ENCODE measurements around the gene IQSEC1.

IQSEC1 gene

GRCh38 chr3:12960497-12960896 is 112.7 kb downstream of the IQSEC1 start:
- DNase-seq = no peak
- H3K14ac ChIP-seq (ENCODE audit: low read length in 2 of 2) = no peak overlapping the region
- no peak overlapping the region for H4K91ac ChIP-seq (ENCODE audit: low read length)
- H4K8ac ChIP-seq (ENCODE audit: low read length) = no peak overlapping the region
- H3K4me3 ChIP-seq (ENCODE audit: insufficient read depth in 1 of 2, low read depth in 1 of 2, low read length in 2 of 2) = no peak overlapping the region
- 97% methylated on average over 3 of the region's 3 CpGs for WGBS
- H2BK12ac ChIP-seq (ENCODE audit: low read length in 2 of 2) = no peak overlapping the region
- H3K79me1 ChIP-seq (replicated peaks; ENCODE audit: low read length, poor library complexity, severe bottlenecking) = peaks cover 77% of the 10 kb centered on the region
- H2AK5ac ChIP-seq (ENCODE audit: low read length, severe bottlenecking) = no peak overlapping the region
- no peaks in the 10 kb centered on the region for H3K9me3 ChIP-seq (ENCODE audit: control insufficient read depth, low read length)
- H2BK5ac ChIP-seq (ENCODE audit: low read depth, low read length, poor library complexity, severe bottlenecking) = no peak overlapping the region
- no peak overlapping the region for H3K4ac ChIP-seq (ENCODE audit: low read depth in 1 of 2, low read length in 2 of 2)
- no peak overlapping the region for H3K4me2 ChIP-seq (ENCODE audit: low read length, poor library complexity, severe bottlenecking)
- no peak overlapping the region for H3K18ac ChIP-seq (ENCODE audit: low read depth in 1 of 2, low read length in 2 of 2)
- no peak overlapping the region for H2BK120ac ChIP-seq (ENCODE audit: low read depth, low read length)
- H2BK15ac ChIP-seq (ENCODE audit: low read depth, poor library complexity, severe bottlenecking) = no peak overlapping the region
- H3K23ac ChIP-seq (ENCODE audit: low read length in 2 of 2) = no peak overlapping the region
- H3K9ac ChIP-seq (ENCODE audit: low read length) = no peak overlapping the region
- H3K27me3 ChIP-seq (ENCODE audit: control insufficient read depth in 1 of 2, insufficient read depth in 1 of 2, low read length in 2 of 2) = no peaks in the 10 kb centered on the region
- no peak overlapping the region for H2AFZ ChIP-seq (ENCODE audit: low read depth, low read length)
- H3K27ac ChIP-seq (ENCODE audit: low read length, poor library complexity, severe bottlenecking) = no peak overlapping the region
- H3K4me1 ChIP-seq (ENCODE audit: control insufficient read depth, insufficient read depth, low read depth, low read length) = peaks cover 12% of the 10 kb centered on the region
- H3K36me3 ChIP-seq (ENCODE audit: control insufficient read depth in 1 of 2, insufficient read depth in 2 of 2, low read depth in 1 of 2, low read length in 2 of 2) = peaks cover 0 to 33% of the 10 kb centered on the region in 2 experiments

- Histone ChIP-seq H3K9ac (ENCODE audit: low read length) (no peak overlapping the region), H3K27ac (ENCODE audit: low read length, poor library complexity, severe bottlenecking) (no peak overlapping the region), H3K27me3 (ENCODE audit: control insufficient read depth in 1 of 2, insufficient read depth in 1 of 2, low read length in 2 of 2) (no peaks in the 10 kb centered on the region), H3K18ac (ENCODE audit: low read depth in 1 of 2, low read length in 2 of 2) (no peak overlapping the region), H2AK5ac (ENCODE audit: low read length, severe bottlenecking) (no peak overlapping the region), H3K4me3 (ENCODE audit: insufficient read depth in 1 of 2, low read depth in 1 of 2, low read length in 2 of 2) (no peak overlapping the region), H4K91ac (ENCODE audit: low read length) (no peak overlapping the region), H3K4me2 (ENCODE audit: low read length, poor library complexity, severe bottlenecking) (no peak overlapping the region), H2AFZ (ENCODE audit: low read depth, low read length) (no peak overlapping the region), H3K14ac (ENCODE audit: low read length in 2 of 2) (no peak overlapping the region), H3K4ac (ENCODE audit: low read depth in 1 of 2, low read length in 2 of 2) (no peak overlapping the region), H3K9me3 (ENCODE audit: control insufficient read depth, low read length) (no peaks in the 10 kb centered on the region), H2BK5ac (ENCODE audit: low read depth, low read length, poor library complexity, severe bottlenecking) (no peak overlapping the region), H2BK12ac (ENCODE audit: low read length in 2 of 2) (no peak overlapping the region), H3K79me1 (replicated peaks; ENCODE audit: low read length, poor library complexity, severe bottlenecking) (peaks cover 72% of the 10 kb centered on the region), H2BK15ac (ENCODE audit: low read depth, poor library complexity, severe bottlenecking) (no peak overlapping the region), H3K23ac (ENCODE audit: low read length in 2 of 2) (no peak overlapping the region), H3K36me3 (ENCODE audit: control insufficient read depth in 1 of 2, insufficient read depth in 2 of 2, low read depth in 1 of 2, low read length in 2 of 2) (peaks cover 0 to 30% of the 10 kb centered on the region in 2 experiments), H3K4me1 (ENCODE audit: control insufficient read depth, insufficient read depth, low read depth, low read length) (peaks cover 17% of the 10 kb centered on the region), H2BK120ac (ENCODE audit: low read depth, low read length) (no peak overlapping the region), H4K8ac (ENCODE audit: low read length) (no peak overlapping the region)
- WGBS = 79% methylated on average over 15 of the region's 15 CpGs
- DNase-seq = no peak
Measured at GRCh38 chr3:12959838-12960378, 113.3 kb downstream of the IQSEC1 start.

DNA sequence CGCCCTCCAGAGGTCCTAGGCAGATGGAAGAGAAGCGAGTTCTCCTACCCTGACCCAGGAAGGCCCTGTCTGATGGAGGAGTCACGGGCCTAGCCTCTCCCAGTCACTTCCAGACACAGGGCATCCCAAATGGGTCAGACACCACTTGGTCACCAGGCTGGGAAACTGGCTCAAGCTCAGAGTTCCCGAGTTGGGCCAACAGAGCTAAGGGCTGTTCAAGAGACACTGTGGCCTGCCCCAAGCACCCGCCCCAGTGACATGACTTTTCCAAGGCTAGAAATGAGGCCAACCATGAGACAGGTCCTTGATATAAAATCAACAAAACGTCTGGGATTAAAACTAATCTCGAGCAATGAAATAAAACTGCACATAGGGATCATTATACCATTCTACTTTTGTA is 113.8 kb downstream of the IQSEC1 start:
- Histone ChIP-seq H2AFZ (ENCODE audit: low read depth, low read length) (no peak overlapping the region), H2BK5ac (ENCODE audit: low read depth, low read length, poor library complexity, severe bottlenecking) (no peak overlapping the region), H3K9me3 (ENCODE audit: control insufficient read depth, low read length) (no peaks in the 10 kb centered on the region), H2BK12ac (ENCODE audit: low read length in 2 of 2) (no peak overlapping the region), H3K18ac (ENCODE audit: low read depth in 1 of 2, low read length in 2 of 2) (no peak overlapping the region), H3K23ac (ENCODE audit: low read length in 2 of 2) (no peak overlapping the region), H3K27me3 (ENCODE audit: control insufficient read depth in 1 of 2, insufficient read depth in 1 of 2, low read length in 2 of 2) (no peaks in the 10 kb centered on the region), H3K14ac (ENCODE audit: low read length in 2 of 2) (no peak overlapping the region), H2BK15ac (ENCODE audit: low read depth, poor library complexity, severe bottlenecking) (no peak overlapping the region), H3K9ac (ENCODE audit: low read length) (no peak overlapping the region), H4K91ac (ENCODE audit: low read length) (no peak overlapping the region), H2BK120ac (ENCODE audit: low read depth, low read length) (no peak overlapping the region), H3K4me3 (ENCODE audit: insufficient read depth in 1 of 2, low read depth in 1 of 2, low read length in 2 of 2) (no peak overlapping the region), H3K4me2 (ENCODE audit: low read length, poor library complexity, severe bottlenecking) (no peak overlapping the region), H3K4me1 (ENCODE audit: control insufficient read depth, insufficient read depth, low read depth, low read length) (peaks cover 19% of the 10 kb centered on the region), H3K4ac (ENCODE audit: low read depth in 1 of 2, low read length in 2 of 2) (no peak overlapping the region), H3K27ac (ENCODE audit: low read length, poor library complexity, severe bottlenecking) (no peak overlapping the region), H3K79me1 (replicated peaks; ENCODE audit: low read length, poor library complexity, severe bottlenecking) (peaks cover 73% of the 10 kb centered on the region), H2AK5ac (ENCODE audit: low read length, severe bottlenecking) (no peak overlapping the region), H4K8ac (ENCODE audit: low read length) (no peak overlapping the region), H3K36me3 (ENCODE audit: control insufficient read depth in 1 of 2, insufficient read depth in 2 of 2, low read depth in 1 of 2, low read length in 2 of 2) (peaks cover 0 to 30% of the 10 kb centered on the region in 2 experiments)
- no peak for DNase-seq
- 89% methylated on average over 7 of the region's 7 CpGs for WGBS

DNA sequence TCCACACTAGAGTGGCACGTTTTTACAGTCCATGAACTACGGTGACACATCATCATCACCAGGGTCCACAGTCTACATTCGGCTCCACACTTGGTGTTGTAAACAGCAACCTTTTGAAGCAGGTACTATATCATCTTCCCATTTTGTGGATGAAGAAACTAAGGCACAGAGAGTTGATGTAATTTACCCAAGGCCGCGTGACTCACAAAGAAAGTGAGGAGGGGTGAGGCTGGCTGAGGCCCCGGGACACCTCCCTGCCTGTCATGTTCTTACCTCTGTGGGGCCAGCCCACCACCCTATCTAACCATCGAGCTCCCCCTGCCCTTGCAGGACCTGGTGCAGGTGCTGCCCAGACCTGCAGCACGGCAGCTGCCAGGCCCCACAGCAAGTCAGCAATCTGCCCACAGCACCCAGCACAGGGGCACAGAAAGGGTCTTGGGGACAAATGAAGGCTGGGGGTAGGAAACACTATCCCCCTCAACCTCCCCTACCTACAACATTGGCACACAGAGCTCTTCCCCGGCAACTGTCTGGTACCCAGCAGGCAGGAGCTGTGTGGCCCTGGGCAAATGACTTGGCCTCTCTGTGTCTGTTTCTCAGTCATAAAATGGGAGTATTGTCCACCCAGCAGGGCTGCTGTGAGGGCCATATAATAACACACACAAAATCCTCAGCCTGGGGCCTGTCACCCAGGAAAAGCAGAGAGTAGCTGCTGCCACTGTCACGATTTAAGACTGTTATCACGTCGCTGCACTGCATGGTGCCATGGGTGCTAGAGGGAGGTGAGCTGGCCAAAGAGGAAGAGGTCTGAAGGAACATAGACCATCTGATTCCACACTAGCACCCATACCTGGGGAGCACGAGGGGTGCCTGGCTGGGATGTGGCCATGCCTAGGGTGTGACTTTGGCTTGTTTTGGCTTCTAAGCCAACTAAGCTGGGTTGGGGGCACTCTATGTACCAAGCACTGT is 115.1 kb downstream of the IQSEC1 start:
- H3K4me1 ChIP-seq (ENCODE audit: control insufficient read depth, insufficient read depth, low read depth, low read length) = peaks cover 13% of the 10 kb centered on the region
- H2AFZ ChIP-seq (ENCODE audit: low read depth, low read length) = no peak overlapping the region
- peak overlapping the region; percentile 19 for H4K8ac ChIP-seq (ENCODE audit: low read length)
- H3K36me3 ChIP-seq (ENCODE audit: control insufficient read depth in 1 of 2, insufficient read depth in 2 of 2, low read depth in 1 of 2, low read length in 2 of 2) = peaks cover 0 to 28% of the 10 kb centered on the region in 2 experiments
- H3K9me3 ChIP-seq (ENCODE audit: control insufficient read depth, low read length) = no peaks in the 10 kb centered on the region
- DNase-seq = no peak
- no peak overlapping the region for H3K14ac ChIP-seq (ENCODE audit: low read length in 2 of 2)
- no peak overlapping the region for H3K4me2 ChIP-seq (ENCODE audit: low read length, poor library complexity, severe bottlenecking)
- no peak overlapping the region for H3K18ac ChIP-seq (ENCODE audit: low read depth in 1 of 2, low read length in 2 of 2)
- peak overlapping the region; percentile 1 for H4K91ac ChIP-seq (ENCODE audit: low read length)
- no peak overlapping the region for H2BK5ac ChIP-seq (ENCODE audit: low read depth, low read length, poor library complexity, severe bottlenecking)
- WGBS = 98% methylated on average over 12 of the region's 13 CpGs
- no peak overlapping the region for H3K23ac ChIP-seq (ENCODE audit: low read length in 2 of 2)
- H3K27ac ChIP-seq (ENCODE audit: low read length, poor library complexity, severe bottlenecking) = no peak overlapping the region
- no peak overlapping the region for H2BK12ac ChIP-seq (ENCODE audit: low read length in 2 of 2)
- no peak overlapping the region for H2AK5ac ChIP-seq (ENCODE audit: low read length, severe bottlenecking)
- no peak overlapping the region for H2BK120ac ChIP-seq (ENCODE audit: low read depth, low read length)
- H2BK15ac ChIP-seq (ENCODE audit: low read depth, poor library complexity, severe bottlenecking) = no peak overlapping the region
- peaks cover 70% of the 10 kb centered on the region for H3K79me1 ChIP-seq (replicated peaks; ENCODE audit: low read length, poor library complexity, severe bottlenecking)
- no peak overlapping the region for H3K4ac ChIP-seq (ENCODE audit: low read depth in 1 of 2, low read length in 2 of 2)
- H3K9ac ChIP-seq (ENCODE audit: low read length) = no peak overlapping the region
- no peak overlapping the region for H3K4me3 ChIP-seq (ENCODE audit: insufficient read depth in 1 of 2, low read depth in 1 of 2, low read length in 2 of 2)
- no peaks in the 10 kb centered on the region for H3K27me3 ChIP-seq (ENCODE audit: control insufficient read depth in 1 of 2, insufficient read depth in 1 of 2, low read length in 2 of 2)

All from mesenchymal stem cell (in vitro differentiated cells and primary cell).